Pancreas (tissue), 10 donors: ENCODE measurements around the gene MPO. TPM values are rescaled to one million over a fixed set of nuclear protein-coding genes. Genes with fewer than 3 reads are reported as not detected.
A peak's percentile ranks its signal among the peaks of the same experiment; 100 is the strongest.

Experiments
- ATAC-seq, 4 donors: fragments of 200-7000 bp; cut with Tn5 transposase; one replicate each; pipeline versions ENCODE4 v1.8.0 to v1.9.1; 2020; ENCODE audit warnings: mild to moderate bottlenecking in 4 of 4, moderate library complexity in 4 of 4
- DNase-seq, 6 donors: peaks; one replicate each; pipeline ENCODE4 v3.0.0-alpha.2; 2020
- FAIRE-seq: peaks from 2 replicates; lab custom pipeline; 2012; peaks lifted over from hg19 to GRCh38; lab: Jason Lieb, UNC
- H3K27ac ChIP-seq, 4 donors: fragments of 200-600 bp; sonication (generic); 1 replicate in 3 of 4; 2 replicates in 1 of 4; pipeline versions ENCODE4 v1.5.0 to v1.8.0; 2020
- H3K27me3 ChIP-seq, 4 donors: fragments of 200-600 bp; one replicate each; pipeline ENCODE4 v1.8.0; 2021
- H3K36me3 ChIP-seq, 3 donors: fragments of 200-600 bp; sonication (generic) in 1 of 3; one replicate each; pipeline versions ENCODE4 v1.5.0 to v1.8.0; 2020 to 2021
- H3K4me1 ChIP-seq, 3 donors: fragments of 200-600 bp; one replicate each; pipeline ENCODE4 v1.8.0; 2021
- H3K4me3 ChIP-seq, 4 donors: fragments of 200-600 bp; sonication (generic) in 2 of 4; one replicate each; pipeline versions ENCODE4 v1.5.0 to v1.8.0; 2020 to 2021
- H3K9me3 ChIP-seq, 4 donors: fragments of 200-600 bp; one replicate each; pipeline ENCODE4 v1.8.0; 2021
- CTCF ChIP-seq, 4 donors: fragments of 200-600 bp; sonication (generic) in 3 of 4; IDR thresholded peaks; one replicate each; pipeline versions ENCODE4 v1.5.0 to v1.8.0; 2021; ENCODE audit warnings: antibody characterized with exemption in 4 of 4
- WGBS, 2 donors: extraction: QIAGEN DNeasy Blood & Tissue Kit; methylation state at CpG; one replicate each; pipeline ENCODE4 v1.1.7; 2013; 5-methylcytosine and 5-hydroxymethylcytosine counted together
- intact Hi-C, 3 donors: fragments of 100-400 bp; cut with DNase I; formaldehyde crosslinking; loops; one replicate each; pipeline versions ENCODE4 v1.11.1 to v1.14.2; 2022
- polyA plus RNA-seq, 2 donors: library from polyadenylated mRNA; stranded (reverse); fragments of 200-250 nt; gene quantifications; one replicate each; pipeline ENCODE4 v1.2.3, GENCODE V29; 2013
- total RNA-seq, 6 donors: library from RNA; stranded (reverse); fragmentation: NEBNext Ultra II Directional in 4 of 6; extraction: Animal tissue kit (Norgen Biotek cat#: 25700) in 4 of 6; gene quantifications; one replicate each; pipeline versions ENCODE4 v1.2.1 to v1.2.4, GENCODE V29; 2021 to 2023
- donor health status: healthy with polysubstance abuse.
- donor health status: DM: no; HTN: no; CAD: no; lungs with moderate emphysema.
- donor health status: DM: no; HTN: no; CAD: no.
- donor health status: control.
- donor health status: control.
- donor health status: Bipolar disorder and iron deficiency.
- donor health status: DM: yes; HTN: yes; CAD: no.
- donor health status: DM: no; HTN: no; CAD: no.
- donor health status: DM: no; HTN: no; CAD: no.
- donor health status: DM: yes; HTN: yes; CAD: no.

The MPO gene
- total and polyA plus RNA-seq, 8 donors = 0.03 to 0.28 (median 0.09) TPM; not detected in 1

GRCh38 chr17:58324409-58325288, 43.9 kb upstream of the MPO start:
- no peak for FAIRE-seq
- Histone ChIP-seq H3K9me3 (no peaks in the 10 kb centered on the region), H3K36me3 (no peaks in the 10 kb centered on the region), H3K27ac (no peak overlapping the region), H3K27me3 (no peaks in the 10 kb centered on the region), H3K4me3 (peak overlapping the region; percentile 62 to 83 (median 74)), H3K4me1 (no peaks in the 10 kb centered on the region)
- no peak for TF ChIP-seq CTCF (IDR thresholded peaks at IDR 0.05)
- intact Hi-C loops = loop anchor here in 1 of 3 donors (5.0 kb wide), 1 partner anchor 123 kb away; no protein-coding TSS in a partner anchor
- 2 to 5% methylated on average over 64 to 66 of the region's 66 CpGs for WGBS, 2 donors
- peak; percentile 58 to 90 (median 74) for DNase-seq
- ATAC-seq = peak; percentile 91 to 96 (median 94)

- H3K27ac ChIP-seq = no peak overlapping the region
- no peaks in the 10 kb centered on the region for H3K4me1 ChIP-seq
- H3K9me3 ChIP-seq = no peaks in the 10 kb centered on the region
- DNase-seq = no peak
- intact Hi-C loops = loop anchor here in 1 of 3 donors (5.0 kb wide), 1 partner anchor 123 kb away; no protein-coding TSS in a partner anchor
- no peaks in the 10 kb centered on the region for H3K27me3 ChIP-seq
- FAIRE-seq = no peak
- H3K36me3 ChIP-seq = no peaks in the 10 kb centered on the region
- H3K4me3 ChIP-seq = peak overlapping the region; percentile 62 to 83 (median 74)
- peak in 1 of 4 donors; percentile 3 for ATAC-seq
- no peak for TF ChIP-seq CTCF (IDR thresholded peaks at IDR 0.05)
- 3 to 8% methylated on average over 13 of the region's 13 CpGs for WGBS, 2 donors
These were observed 43.3 kb upstream of the MPO start for GRCh38 chr17:58324056-58324408.

GRCh38 chr17:58323366-58324055, 42.8 kb upstream of the MPO start:
- Histone ChIP-seq H3K27ac (no peak overlapping the region), H3K9me3 (no peaks in the 10 kb centered on the region), H3K36me3 (no peaks in the 10 kb centered on the region), H3K4me1 (no peaks in the 10 kb centered on the region), H3K4me3 (peak overlapping the region in 3 of 4 donors; percentile 62 to 83 (median 81)), H3K27me3 (no peaks in the 10 kb centered on the region)
- no peak for TF ChIP-seq CTCF (IDR thresholded peaks at IDR 0.05)
- intact Hi-C loops = loop anchor here in 1 of 3 donors (5.0 kb wide), 1 partner anchor 124 kb away; no protein-coding TSS in a partner anchor
- peak in 2 of 6 donors; percentile 38 to 55 for DNase-seq
- no peak for FAIRE-seq
- 62 to 69% methylated on average over 8 of the region's 8 CpGs for WGBS, 2 donors
- no peak for ATAC-seq

GRCh38 chr17:58322581-58323185, 41.9 kb upstream of the MPO start:
- intact Hi-C loops = loop anchor here in 1 of 3 donors (5.0 kb wide), 1 partner anchor 125 kb away; no protein-coding TSS in a partner anchor
- 92 to 98% methylated on average over 9 of the region's 9 CpGs for WGBS, 2 donors
- DNase-seq (peak in 2 of 6 donors; percentile 49), ATAC-seq (no peak), FAIRE-seq (no peak)
- no peak overlapping the region for H3K27ac ChIP-seq
- no peak for TF ChIP-seq CTCF (IDR thresholded peaks at IDR 0.05)
- no peaks in the 10 kb centered on the region for H3K27me3 ChIP-seq
- H3K36me3 ChIP-seq = no peaks in the 10 kb centered on the region
- no peak overlapping the region for H3K4me3 ChIP-seq
- no peaks in the 10 kb centered on the region for H3K9me3 ChIP-seq
- no peaks in the 10 kb centered on the region for H3K4me1 ChIP-seq
